GM12878 (cell line): ENCODE results near the gene PRPF6. TPM values are rescaled to one million over a fixed set of nuclear protein-coding genes. Genes with fewer than 3 reads are reported as not detected.

Experiments used
- ATAC-seq: fragments of 200-7000 bp; cut with Tn5 transposase; 3 replicates; pipeline ENCODE4 v1.9.1; 2020; ENCODE audit warnings: mild to moderate bottlenecking, moderate library complexity
- BruUV-seq: library from RNA; stranded (reverse); fragments of 400-500 nt; replicated peaks from 2 replicates; lab custom pipeline; 2021; lab: Mats Ljungman, UMichigan
- CTCF ChIA-PET: fragments of 300-600 bp; sonication (Branson Sonifier 250); formaldehyde crosslinking; extraction: SDS; loops from one replicate; lab custom pipeline; 2021; ENCODE audit warnings: inconsistent platforms; lab: Yijun Ruan, JAX
- POLR2A ChIA-PET: fragments of 350-600 bp; formaldehyde crosslinking; extraction: SDS; loops from one replicate; lab custom pipeline; 2021; ENCODE audit warnings: inconsistent platforms; lab: Charles Lee
- RAD21 ChIA-PET: fragments of 300-600 bp; sonication (Branson Sonifier 250); formaldehyde crosslinking; loops from one replicate; lab custom pipeline; 2023; ENCODE audit warnings: antibody characterized with exemption; ENCODE audit not compliant: unreplicated experiment; lab: Charles Lee
- SMC1A ChIA-PET: fragments of 300-600 bp; sonication (Branson Sonifier 250); formaldehyde crosslinking; loops from one replicate; lab custom pipeline; 2023; ENCODE audit not compliant: unreplicated experiment, uncharacterized antibody; lab: Charles Lee
- DNase-seq: peaks from one replicate; pipeline ENCODE4 v3.0.0-alpha.2; 2011; ENCODE audit warnings: low read depth, low spot score
- FAIRE-seq: peaks from 3 replicates; lab custom pipeline; 2011; peaks lifted over from hg19 to GRCh38; lab: Jason Lieb, UNC
- H2AFZ ChIP-seq: 2 replicates; pipeline ENCODE4 v1.6.0; 2011; ENCODE audit warnings: low read depth, low read length, control low read depth; ENCODE audit not compliant: control insufficient read depth
- H3K27ac ChIP-seq: 2 replicates; pipeline ENCODE4 v1.5.1; 2011; ENCODE audit warnings: control low read depth; ENCODE audit not compliant: control insufficient read depth, insufficient read depth
- H3K27me3 ChIP-seq, 2 experiments: replicated peaks in 1 of 2; 2 replicates each; pipeline versions ENCODE4 v1.6.0 to v1.6.1; 2011; ENCODE audit warnings: low read length in 1 of 2; ENCODE audit not compliant: control insufficient read depth in 2 of 2, insufficient read depth in 2 of 2
- H3K36me3 ChIP-seq, 2 experiments: 2 replicates each; pipeline ENCODE4 v1.5.1; 2011; ENCODE audit warnings: low read length in 1 of 2; ENCODE audit not compliant: control insufficient read depth in 2 of 2, insufficient read depth in 2 of 2
- H3K4me1 ChIP-seq: 2 replicates; pipeline ENCODE4 v1.6.1; 2011; ENCODE audit warnings: mild to moderate bottlenecking, low read length, moderate library complexity, mixed read lengths; ENCODE audit not compliant: control insufficient read depth, insufficient read depth
- H3K4me2 ChIP-seq: 2 replicates; pipeline ENCODE4 v1.6.0; 2011; ENCODE audit warnings: control low read depth; ENCODE audit not compliant: control insufficient read depth, insufficient read depth
- H3K4me3 ChIP-seq: fragments of 200-600 bp; sonication (generic); 2 replicates; pipeline ENCODE4 v1.5.1; 2016
- H3K79me2 ChIP-seq: 2 replicates; pipeline ENCODE4 v1.6.0; 2011; ENCODE audit warnings: low read length; ENCODE audit not compliant: control insufficient read depth, insufficient read depth
- H3K9ac ChIP-seq: 2 replicates; pipeline ENCODE4 v1.8.0; 2011; ENCODE audit warnings: low read length, control low read depth, mixed read lengths; ENCODE audit not compliant: control insufficient read depth, insufficient read depth
- H3K9me3 ChIP-seq: replicated peaks from 3 replicates; pipeline ENCODE4 v1.5.1; 2011; ENCODE audit warnings: mild to moderate bottlenecking, low read length; ENCODE audit not compliant: control insufficient read depth, insufficient read depth
- H4K20me1 ChIP-seq: 2 replicates; pipeline ENCODE4 v1.6.0; 2011; ENCODE audit not compliant: control insufficient read depth, insufficient read depth
- DPF2 ChIP-seq: fragments of 450-650 bp; IDR thresholded peaks from 2 replicates; pipeline ENCODE4 v1.6.1; 2017; ENCODE audit warnings: mild to moderate bottlenecking
- E4F1 ChIP-seq: fragments of 450-650 bp; IDR thresholded peaks from 2 replicates; pipeline ENCODE4 v1.6.1; 2018; ENCODE audit warnings: borderline replicate concordance, mild to moderate bottlenecking; ENCODE audit not compliant: partially characterized antibody
- PML ChIP-seq: IDR thresholded peaks from 2 replicates; pipeline ENCODE4 v1.6.1; 2012; ENCODE audit warnings: low read length, inconsistent platforms
- POLR2A ChIP-seq: IDR thresholded peaks from 2 replicates; pipeline ENCODE4 v1.6.1; 2011; ENCODE audit warnings: low read depth, mild to moderate bottlenecking, low read length
- ZBTB33 ChIP-seq: fragments of 450-650 bp; IDR thresholded peaks from 2 replicates; pipeline ENCODE4 v1.6.1; 2017; ENCODE audit warnings: mild to moderate bottlenecking
- ZNF24 ChIP-seq: fragments of 450-650 bp; IDR thresholded peaks from 2 replicates; pipeline ENCODE4 v1.6.1; 2017; ENCODE audit warnings: antibody characterized with exemption, mild to moderate bottlenecking
- WGBS: methylation state at CpG from one replicate; pipeline ENCODE4 v1.1.6; 2016; ENCODE audit warnings: low lambda C conversion rate; ENCODE audit not compliant: insufficient replicate concordance, insufficient coverage; ENCODE audit errors: missing lambda C conversion rate; 5-methylcytosine and 5-hydroxymethylcytosine counted together
- in situ Hi-C: fragments of 300-500 bp; cut with MboI; formaldehyde crosslinking; loops from 9 replicates; pipeline ENCODE4 v1.14.3; 2018; ENCODE audit warnings: mixed read lengths
- intact Hi-C: fragments of 100-400 bp; cut with micrococcal nuclease; formaldehyde crosslinking; loops from one replicate; pipeline ENCODE4 v1.14.2; 2022; ENCODE audit not compliant: unreplicated experiment
- polyA plus RNA-seq, 11 experiments: library from polyadenylated mRNA; depleted of rRNA in 4 of 11; unstranded in 6 of 11; stranded (reverse) in 5 of 11; fragments of >200 nt; fragmentation: Nextera tagmentation in 4 of 11; fragmentation: Illumina TruSeq in 1 of 11; extraction: Ambion mirVana in 4 of 11; extraction: Trizol in 1 of 11; gene quantifications; 1 replicate in 1 of 11; 2 replicates in 10 of 11; pipeline versions ENCODE4 v1.2.1 to v1.2.3, GENCODE V29; 2011 to 2016; ENCODE audit warnings: inconsistent platforms in 2 of 11, missing spikeins in 2 of 11, low read depth in 1 of 11
- total RNA-seq, 4 experiments: library from RNA; depleted of rRNA in 3 of 4; stranded (reverse); fragments of >200 nt in 3 of 4; fragmentation: Illumina TruSeq in 1 of 4; extraction: Trizol in 1 of 4; gene quantifications; 2 replicates each; pipeline versions ENCODE4 v1.2.1 to v1.2.3, GENCODE V29; 2013 to 2021

Gene PRPF6
- total and polyA plus RNA-seq, 10 of the 15 experiments (the other 5 are each of a cell fraction or from before 2014, with no cell fraction given) = 5.0 to 102 (median 71.3) TPM

GRCh38 chr20:63941282-63942081 lies 39.5 kb upstream of the PRPF6 start:
- SMC1A ChIA-PET = no interaction called here
- H3K4me2 ChIP-seq = no peak overlapping the region

GRCh38 chr20:63942250-63942951 lies 38.5 kb upstream of the PRPF6 start:
- POLR2A ChIA-PET = no interaction called here
- in situ Hi-C loops = no loop called here
- Histone ChIP-seq H3K4me1 (peaks cover 2% of the 10 kb centered on the region), H3K9me3 (no peaks in the 10 kb centered on the region; the same call in 2 of the 3 replicates), H2AFZ (no peak overlapping the region), H3K27me3 (no peaks in the 10 kb centered on the region), H3K79me2 (peaks cover 1% of the 10 kb centered on the region), H4K20me1 (no peaks in the 10 kb centered on the region), H3K9ac (no peak overlapping the region), H3K27ac (no peak overlapping the region), H3K4me2 (no peak overlapping the region), H3K4me3 (no peak overlapping the region), H3K36me3 (peaks cover 17 to 47% of the 10 kb centered on the region in 2 experiments; a peak in 3 of 4 replicates)
- CTCF ChIA-PET = no interaction called here
- WGBS = 73% methylated on average over 21 of the region's 30 CpGs
- intact Hi-C loops = no loop called here
- ATAC-seq = no peak
- DNase-seq = no peak
- RAD21 ChIA-PET = no interaction called here
- no peak for FAIRE-seq
- 0 out of 2 replicates have a peak, but pooled peaks have one; percentile 6 for TF ChIP-seq POLR2A
- no peak for TF ChIP-seq E4F1
- peak; percentile 59; the same call in 1 of the 2 replicates for TF ChIP-seq ZBTB33
- BruUV-seq = no TSS peak
- SMC1A ChIA-PET = no interaction called here

More at GRCh38 chr20:63941282-63942081, 39.5 kb upstream of the PRPF6 start:
- intact Hi-C loops = no loop called here
- Histone ChIP-seq H3K27ac (no peak overlapping the region), H3K79me2 (no peaks in the 10 kb centered on the region), H3K4me3 (no peak overlapping the region), H3K9me3 (no peaks in the 10 kb centered on the region; the same call in 2 of the 3 replicates), H3K36me3 (peaks cover 17 to 47% of the 10 kb centered on the region in 2 experiments; a peak in 3 of 4 replicates), H3K4me1 (no peaks in the 10 kb centered on the region), H3K27me3 (no peaks in the 10 kb centered on the region), H2AFZ (no peak overlapping the region), H3K9ac (no peak overlapping the region), H4K20me1 (no peaks in the 10 kb centered on the region)
- in situ Hi-C loops = no loop called here
- no TSS peak for BruUV-seq
- ChIA-PET POLR2A (no interaction called here), CTCF (interaction anchor here (0.9 kb wide), 1 partner anchor 26 kb away, joined by 3 read pairs; no protein-coding TSS in a partner anchor), RAD21 (no interaction called here)
- TF ChIP-seq POLR2A = 0 out of 2 replicates have a peak, but pooled peaks have one; percentile 4
- no peak for TF ChIP-seq DPF2
- no peak for TF ChIP-seq PML
- TF ChIP-seq ZNF24 = no peak
- ATAC-seq (peak; percentile 61), FAIRE-seq (no peak), DNase-seq (no peak)
- WGBS = 73% methylated on average over 26 of the region's 39 CpGs
